Activated T-helper 2 cell treated with anti-CD3 and anti-CD28 coated beads, Interferon-gamma antibody, Interleukin-2, Interleukin-4, amounts not matched to agents 10 μg/mL and 5 μg/mL and 100 μg/mL, durations not matched to agents 14 hours and 24 hours and 36 hours (primary cell): ENCODE data around the gene CFAP73. TPM values are rescaled to one million over a fixed set of nuclear protein-coding genes. Genes with fewer than 3 reads are reported as not detected.

ENCODE experiments used
- DNase-seq: peaks from one replicate; pipeline ENCODE4 v3.0.0; 2021; ENCODE audit warnings: low spot score
- H3K27ac Mint-ChIP-seq: one replicate; pipeline ENCODE4 v1.8.0; 2021; ENCODE audit warnings: mixed read lengths
- H3K27me3 Mint-ChIP-seq: one replicate; pipeline ENCODE4 v1.8.0; 2021; ENCODE audit warnings: low read depth, mixed read lengths
- H3K36me3 Mint-ChIP-seq: one replicate; pipeline ENCODE4 v1.8.0; 2021; ENCODE audit warnings: low read depth, mixed read lengths
- H3K4me1 Mint-ChIP-seq: one replicate; pipeline ENCODE4 v1.8.0; 2021; ENCODE audit warnings: low read depth, mixed read lengths
- H3K4me3 Mint-ChIP-seq: one replicate; pipeline ENCODE4 v1.8.0; 2021; ENCODE audit warnings: low read depth, mild to moderate bottlenecking, moderate library complexity, mixed read lengths
- H3K9me3 Mint-ChIP-seq: one replicate; pipeline ENCODE4 v1.8.0; 2021; ENCODE audit warnings: mixed read lengths
- intact Hi-C: fragments of 100-400 bp; cut with micrococcal nuclease; formaldehyde crosslinking; loops from one replicate; pipeline ENCODE4 v1.15.1; 2023
- total RNA-seq: library from RNA; stranded (reverse); gene quantifications from 2 replicates; pipeline ENCODE4 v1.2.3, GENCODE V29; 2022

The CFAP73 gene
- total RNA-seq, 1 donor from 2014 or later: not detected

DNA sequence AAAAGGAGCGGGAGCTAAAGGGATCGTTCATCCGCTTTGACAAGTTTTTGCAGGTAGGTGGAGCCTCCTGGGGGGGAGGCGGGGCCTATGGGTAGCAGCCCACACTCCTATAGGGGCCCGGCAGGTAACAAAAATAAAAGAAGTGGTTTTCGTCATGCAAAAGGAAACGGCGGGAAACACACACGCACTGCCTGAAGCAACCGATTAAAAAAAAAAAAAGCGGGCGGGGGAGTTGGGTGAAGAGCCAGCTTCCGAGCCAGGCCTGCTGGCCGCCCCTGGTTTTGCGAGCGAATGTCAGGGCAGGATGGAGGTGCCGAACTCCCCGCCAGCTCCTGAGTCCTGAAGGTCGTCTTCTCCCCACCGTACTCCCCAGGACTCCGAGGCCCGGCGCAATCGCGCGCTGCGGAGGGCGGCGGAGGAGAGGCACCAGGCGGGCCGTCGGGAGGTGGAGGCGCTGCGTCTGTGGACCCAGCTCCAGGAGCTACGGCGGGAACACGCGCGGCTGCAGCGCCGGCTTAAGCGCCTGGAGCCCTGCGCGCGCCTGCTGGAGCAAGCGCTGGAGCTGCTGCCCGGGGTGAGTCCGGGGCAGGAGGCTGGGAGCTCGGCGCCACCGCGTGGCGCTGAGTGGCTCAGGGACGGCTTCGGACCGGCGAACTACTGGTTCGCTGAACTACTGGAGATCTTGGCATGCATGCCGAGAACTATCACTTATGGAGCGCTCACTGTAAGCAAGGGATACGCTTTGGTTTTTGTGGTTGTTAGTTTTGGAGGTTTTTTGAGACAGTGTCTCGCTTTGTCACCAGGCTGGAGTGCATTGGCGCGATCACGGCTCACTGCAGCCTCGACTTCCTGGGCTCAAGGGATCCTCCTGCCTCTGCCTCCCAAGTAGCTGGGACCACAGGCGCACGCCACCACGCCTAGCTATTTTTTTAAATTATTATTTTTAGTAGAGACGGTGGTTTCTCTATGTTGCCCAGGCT lies 3.6 kb downstream of the CFAP73 start:
- peak; percentile 36 for DNase-seq
- peaks cover 24% of the 10 kb centered on the region for H3K27me3 Mint-ChIP-seq
- no peaks in the 10 kb centered on the region for H3K9me3 Mint-ChIP-seq
- H3K36me3 Mint-ChIP-seq: peaks cover 18% of the 10 kb centered on the region
- intact Hi-C loops: loop anchor here (2.0 to 5.0 kb wide), 4 partner anchors 16 to 161 kb away; no protein-coding TSS in a partner anchor
- H3K4me3 Mint-ChIP-seq: peak overlapping the region; percentile 74
- H3K4me1 Mint-ChIP-seq: peaks cover 11% of the 10 kb centered on the region
- no peak overlapping the region for H3K27ac Mint-ChIP-seq

DNA sequence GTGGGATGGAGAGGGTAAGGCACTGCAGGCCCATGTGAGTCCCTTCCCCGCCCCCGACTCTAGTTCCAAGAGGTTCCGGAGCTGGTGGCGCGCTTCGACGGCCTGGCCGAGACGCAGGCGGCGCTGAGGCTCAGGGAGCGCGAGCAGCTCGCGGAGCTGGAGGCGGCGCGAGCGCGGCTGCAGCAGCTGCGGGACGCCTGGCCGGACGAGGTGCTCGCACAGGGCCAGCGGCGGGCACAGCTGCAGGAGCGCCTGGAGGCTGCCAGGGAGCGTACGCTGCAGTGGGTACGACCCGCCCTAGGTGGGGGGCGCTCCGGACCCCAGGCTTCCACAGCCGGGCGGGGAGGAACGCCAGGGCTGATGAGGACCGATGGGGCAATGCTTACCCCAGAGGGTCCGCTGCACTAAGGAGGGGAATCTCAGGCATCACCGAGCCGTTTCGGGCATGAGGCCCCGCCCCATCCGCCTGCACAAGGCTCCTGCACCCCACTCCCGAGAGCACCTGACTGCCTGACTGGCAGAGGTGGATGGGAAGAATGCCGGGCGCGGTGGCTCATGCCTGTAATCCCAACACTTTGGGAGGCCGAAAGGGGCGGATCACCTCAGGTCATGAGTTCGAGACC lies 4.9 kb downstream of the CFAP73 start:
- DNase-seq: no peak
- intact Hi-C loops: loop anchor here (5.0 kb wide), 2 partner anchors 57 to 162 kb away; no protein-coding TSS in a partner anchor
- H3K36me3 Mint-ChIP-seq: peaks cover 24% of the 10 kb centered on the region
- no peak overlapping the region for H3K27ac Mint-ChIP-seq
- peaks cover 24% of the 10 kb centered on the region for H3K27me3 Mint-ChIP-seq
- H3K4me3 Mint-ChIP-seq: peak overlapping the region; percentile 45
- H3K9me3 Mint-ChIP-seq: no peaks in the 10 kb centered on the region
- H3K4me1 Mint-ChIP-seq: peaks cover 11% of the 10 kb centered on the region

DNA sequence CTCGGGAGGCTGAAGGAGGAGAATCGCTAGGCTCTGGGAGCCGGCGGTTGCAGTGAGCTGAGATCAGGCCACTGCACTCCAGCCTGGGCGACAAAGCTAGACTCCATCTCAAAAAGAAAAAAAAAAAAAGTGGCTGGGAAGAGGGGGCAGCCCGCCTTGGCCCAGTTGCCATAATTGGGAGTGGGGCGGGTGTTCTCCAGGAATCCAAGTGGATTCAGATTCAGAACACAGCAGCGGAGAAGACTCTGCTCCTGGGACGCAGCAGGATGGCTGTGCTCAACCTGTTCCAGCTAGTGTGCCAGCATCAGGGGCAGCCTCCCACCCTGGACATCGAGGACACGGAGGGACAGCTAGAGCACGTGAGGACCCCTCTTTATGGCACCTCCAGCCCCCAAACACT lies 5.5 kb downstream of the CFAP73 start:
- H3K9me3 Mint-ChIP-seq: no peaks in the 10 kb centered on the region
- H3K27me3 Mint-ChIP-seq: peaks cover 20% of the 10 kb centered on the region
- peaks cover 30% of the 10 kb centered on the region for H3K36me3 Mint-ChIP-seq
- intact Hi-C loops: no loop called here
- no peak overlapping the region for H3K4me3 Mint-ChIP-seq
- H3K27ac Mint-ChIP-seq: no peak overlapping the region
- H3K4me1 Mint-ChIP-seq: peaks cover 11% of the 10 kb centered on the region
- DNase-seq: no peak

DNA sequence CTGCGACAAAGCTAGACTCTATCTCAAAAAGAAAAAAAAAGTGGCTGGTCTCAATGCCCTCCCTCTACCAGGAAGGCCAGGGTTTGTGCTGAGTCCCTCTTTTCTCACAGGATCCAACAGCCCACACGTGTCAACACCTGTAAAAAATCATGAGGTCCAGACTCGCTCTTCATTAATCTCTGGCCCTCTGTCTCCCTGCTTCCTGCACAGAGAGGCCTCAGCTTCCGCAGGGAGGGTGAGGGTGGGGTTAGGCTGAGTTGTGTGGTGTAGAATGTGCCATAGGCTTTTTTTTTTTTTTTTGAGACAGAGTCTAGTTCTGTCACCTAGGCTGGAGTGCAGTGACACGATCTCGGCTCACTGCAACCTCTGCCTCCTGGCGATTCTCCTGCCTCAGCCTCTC lies 6.1 kb downstream of the CFAP73 start:
- Mint-ChIP-seq H3K36me3 (peaks cover 36% of the 10 kb centered on the region), H3K4me3 (no peak overlapping the region), H3K9me3 (no peaks in the 10 kb centered on the region), H3K27ac (no peak overlapping the region), H3K27me3 (peaks cover 17% of the 10 kb centered on the region), H3K4me1 (peaks cover 11% of the 10 kb centered on the region)
- no peak for DNase-seq
- intact Hi-C loops: no loop called here

DNA sequence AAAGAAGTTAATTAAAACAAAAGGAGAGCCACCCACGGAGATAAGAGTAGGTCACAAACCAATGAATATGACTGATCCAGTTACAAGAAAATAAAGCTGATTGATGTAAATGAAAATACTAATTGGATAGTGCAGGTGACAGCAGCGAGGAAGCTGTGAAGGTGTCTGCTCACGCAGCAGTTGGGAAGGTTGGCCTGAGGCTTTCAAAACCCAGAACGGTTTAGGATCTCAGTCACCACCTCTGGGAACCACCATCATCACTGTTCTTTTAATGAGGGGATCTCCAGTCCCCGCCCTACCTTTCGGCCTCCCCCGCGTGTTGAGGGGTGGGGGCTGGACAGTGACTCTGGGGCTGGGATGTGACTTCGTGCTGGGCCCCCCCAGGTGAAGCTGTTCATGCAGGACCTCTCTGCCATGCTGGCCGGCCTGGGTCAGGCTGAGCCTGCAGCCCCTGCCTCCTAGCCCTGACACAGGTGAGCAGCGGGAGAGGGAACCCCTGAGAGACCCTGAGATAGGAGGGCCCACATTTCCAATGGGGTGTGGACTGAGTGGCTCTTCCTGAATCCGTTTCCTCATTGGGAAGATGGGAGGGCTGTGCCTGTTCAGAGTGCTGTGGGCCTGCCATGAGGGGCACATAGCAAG lies 7.8 kb downstream of the CFAP73 start:
- intact Hi-C loops: no loop called here
- H3K36me3 Mint-ChIP-seq: peaks cover 52% of the 10 kb centered on the region
- no peaks in the 10 kb centered on the region for H3K9me3 Mint-ChIP-seq
- H3K4me3 Mint-ChIP-seq: no peak overlapping the region
- H3K27me3 Mint-ChIP-seq: peaks cover 10% of the 10 kb centered on the region
- H3K27ac Mint-ChIP-seq: no peak overlapping the region
- DNase-seq: no peak
- H3K4me1 Mint-ChIP-seq: peaks cover 7% of the 10 kb centered on the region

DNA sequence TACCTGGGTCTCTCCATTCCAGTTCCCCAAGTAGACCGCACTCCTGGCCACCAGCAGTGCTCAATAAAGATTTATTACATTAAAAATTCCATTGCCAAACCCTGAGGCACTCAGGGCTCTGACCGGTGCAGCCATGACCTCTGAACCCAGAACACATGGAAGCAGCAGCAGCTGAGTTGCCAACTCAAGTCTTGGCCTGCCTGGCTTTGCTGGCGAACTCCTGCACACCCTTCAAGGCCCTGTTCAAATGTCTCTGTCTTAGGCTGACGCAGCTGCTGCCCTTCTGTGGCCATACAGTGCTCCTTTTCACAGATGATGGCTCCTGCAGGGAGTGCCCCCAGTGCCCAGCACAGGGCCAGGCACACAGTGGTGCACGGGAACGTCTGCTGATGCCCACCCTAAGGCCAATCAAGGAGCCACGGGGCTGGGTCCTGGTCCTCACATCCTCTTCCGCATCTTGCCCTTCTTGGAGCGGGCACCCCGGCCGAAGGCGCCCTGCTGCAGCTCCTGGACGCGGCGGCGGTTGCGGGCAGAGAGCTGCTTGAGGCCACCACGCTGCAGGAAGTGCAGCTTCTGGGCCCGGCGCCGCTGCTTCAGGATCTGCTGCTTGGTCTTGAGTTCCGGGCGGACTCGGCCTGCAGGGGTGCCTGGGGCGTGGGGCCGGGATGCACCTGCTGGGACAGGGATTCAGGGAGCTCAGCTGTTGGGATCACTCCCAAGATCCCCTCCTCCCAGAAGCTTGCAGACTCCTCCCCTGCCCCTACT lies 9.1 kb downstream of the CFAP73 start:
- intact Hi-C loops: no loop called here
- peaks cover 4% of the 10 kb centered on the region for H3K4me1 Mint-ChIP-seq
- H3K9me3 Mint-ChIP-seq: no peaks in the 10 kb centered on the region
- peaks cover 6% of the 10 kb centered on the region for H3K27me3 Mint-ChIP-seq
- peaks cover 64% of the 10 kb centered on the region for H3K36me3 Mint-ChIP-seq
- no peak overlapping the region for H3K4me3 Mint-ChIP-seq
- H3K27ac Mint-ChIP-seq: no peak overlapping the region
- DNase-seq: no peak

DNA sequence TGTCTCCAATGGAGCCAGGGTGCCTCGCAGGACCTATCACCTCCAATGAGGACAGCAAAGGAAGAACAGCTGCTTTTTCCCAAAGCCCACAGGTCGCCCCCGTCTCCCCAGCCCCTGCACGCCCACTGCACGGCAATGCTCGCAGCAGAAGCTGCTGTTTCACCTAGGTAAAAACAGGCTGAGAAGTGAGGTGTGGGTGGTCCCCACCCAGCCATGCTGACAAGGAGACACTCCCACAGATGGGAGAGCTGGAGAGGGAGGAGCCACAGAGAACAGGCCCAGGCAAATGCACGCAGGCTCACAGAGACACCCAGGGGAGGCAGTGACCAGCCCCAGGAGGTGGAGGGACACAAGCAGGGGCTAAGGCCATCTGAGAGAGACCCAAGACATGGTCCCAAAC lies 10.4 kb downstream of the CFAP73 start:
- intact Hi-C loops: no loop called here
- no peaks in the 10 kb centered on the region for H3K4me1 Mint-ChIP-seq
- H3K36me3 Mint-ChIP-seq: peaks cover 75% of the 10 kb centered on the region
- no peak overlapping the region for H3K27ac Mint-ChIP-seq
- no peak overlapping the region for H3K4me3 Mint-ChIP-seq
- DNase-seq: no peak
- H3K27me3 Mint-ChIP-seq: no peaks in the 10 kb centered on the region
- no peaks in the 10 kb centered on the region for H3K9me3 Mint-ChIP-seq

DNA sequence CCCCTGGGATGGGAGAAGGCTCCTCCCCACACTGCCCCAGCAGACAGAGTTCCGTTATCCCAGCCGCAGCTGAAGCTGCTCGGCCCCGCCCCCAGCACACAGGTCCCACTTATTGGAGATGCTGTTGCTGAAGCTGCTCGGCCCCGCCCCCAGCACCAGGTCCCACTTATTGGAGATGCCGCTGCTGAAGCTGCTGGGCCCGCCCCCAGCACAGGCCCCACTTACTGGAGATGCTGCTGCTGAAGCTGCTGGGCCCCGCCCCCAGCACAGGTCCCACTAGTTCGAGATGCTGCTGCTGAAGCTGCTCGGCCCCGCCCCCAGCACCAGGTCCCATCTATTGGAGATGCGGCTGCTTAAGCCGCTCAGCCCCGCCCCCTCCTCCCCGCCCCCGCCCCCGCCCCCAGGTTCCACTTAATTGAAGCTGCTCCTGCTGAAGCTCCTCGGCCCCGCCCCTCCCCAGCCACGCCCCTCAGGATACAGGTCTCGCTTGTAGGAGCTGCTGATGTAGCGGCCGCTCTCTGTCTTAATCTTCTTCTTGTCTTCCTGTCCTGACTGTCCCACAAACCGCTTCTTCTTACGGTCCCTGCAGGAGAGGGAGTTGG lies 12.0 kb downstream of the CFAP73 start:
- H3K4me3 Mint-ChIP-seq: no peak overlapping the region
- peaks cover 82% of the 10 kb centered on the region for H3K36me3 Mint-ChIP-seq
- H3K4me1 Mint-ChIP-seq: no peaks in the 10 kb centered on the region
- no peak for DNase-seq
- H3K27me3 Mint-ChIP-seq: no peaks in the 10 kb centered on the region
- intact Hi-C loops: no loop called here
- H3K9me3 Mint-ChIP-seq: no peaks in the 10 kb centered on the region
- H3K27ac Mint-ChIP-seq: no peak overlapping the region

DNA sequence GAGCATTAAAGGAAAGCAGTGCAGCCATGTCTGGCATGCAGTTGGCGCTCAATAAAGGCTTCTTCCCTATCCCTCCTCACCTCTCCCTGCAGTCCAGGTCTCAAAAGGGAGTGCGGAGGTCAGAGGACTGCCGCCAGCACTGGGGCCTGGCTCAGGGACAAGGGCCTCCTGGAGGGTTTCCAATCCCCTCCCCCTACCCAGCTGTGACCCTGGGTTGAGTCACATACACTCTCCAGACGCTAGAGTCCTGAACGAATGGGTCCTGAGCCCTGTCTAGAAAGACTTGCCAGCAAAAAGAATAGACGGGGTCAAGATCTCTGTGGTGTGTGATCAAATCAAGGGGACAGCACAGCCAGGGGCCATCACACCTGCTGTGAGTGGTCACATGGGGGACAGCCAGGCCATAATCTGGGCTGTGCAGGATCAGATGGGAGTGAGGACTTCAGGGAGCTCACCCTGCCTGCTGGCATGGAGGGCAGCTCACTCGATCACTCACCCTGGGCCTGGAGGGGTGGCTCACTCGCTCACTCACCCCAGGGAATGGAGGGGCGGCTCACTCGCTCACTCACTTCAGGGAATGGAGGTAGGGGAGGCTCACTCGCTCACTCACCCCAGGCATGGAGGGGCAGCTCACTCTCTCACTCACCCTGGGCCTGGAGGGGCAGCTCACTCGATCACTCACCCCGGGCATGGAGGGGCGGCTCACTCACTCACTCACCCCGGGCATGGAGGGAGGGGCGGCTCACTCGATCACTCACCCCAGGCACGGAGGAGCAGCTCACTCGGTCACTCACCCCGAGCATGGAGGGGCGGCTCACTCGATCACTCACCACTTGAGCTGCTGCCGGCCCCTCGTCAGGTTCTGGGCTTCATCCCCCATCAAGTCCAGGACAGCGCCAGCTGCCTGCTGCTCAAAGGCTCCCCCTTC lies 12.8 kb downstream of the CFAP73 start:
- no peak for DNase-seq
- intact Hi-C loops: no loop called here
- no peaks in the 10 kb centered on the region for H3K9me3 Mint-ChIP-seq
- H3K36me3 Mint-ChIP-seq: peaks cover 78% of the 10 kb centered on the region
- H3K27me3 Mint-ChIP-seq: no peaks in the 10 kb centered on the region
- no peak overlapping the region for H3K4me3 Mint-ChIP-seq
- H3K27ac Mint-ChIP-seq: no peak overlapping the region
- no peaks in the 10 kb centered on the region for H3K4me1 Mint-ChIP-seq

DNA sequence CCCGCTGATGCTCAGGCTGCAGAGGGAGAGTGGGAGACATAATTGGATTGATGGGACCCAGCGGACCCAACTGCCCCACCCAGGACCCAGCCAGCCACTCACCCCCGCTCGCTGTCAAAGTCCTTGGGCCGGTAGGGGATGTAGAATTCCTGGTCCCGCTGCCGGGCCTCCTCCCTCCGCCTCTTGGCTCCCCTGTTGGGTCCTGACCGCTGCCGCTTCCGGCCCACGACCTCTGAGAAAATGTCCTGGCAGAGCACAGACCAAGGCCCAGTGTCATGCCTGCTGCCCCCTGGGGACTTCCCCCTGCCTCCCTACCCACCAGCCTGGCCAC lies 13.5 kb downstream of the CFAP73 start:
- peaks cover 72% of the 10 kb centered on the region for H3K36me3 Mint-ChIP-seq
- no peak for DNase-seq
- H3K9me3 Mint-ChIP-seq: no peaks in the 10 kb centered on the region
- no peak overlapping the region for H3K27ac Mint-ChIP-seq
- intact Hi-C loops: no loop called here
- H3K27me3 Mint-ChIP-seq: no peaks in the 10 kb centered on the region
- H3K4me3 Mint-ChIP-seq: no peak overlapping the region
- H3K4me1 Mint-ChIP-seq: no peaks in the 10 kb centered on the region

DNA sequence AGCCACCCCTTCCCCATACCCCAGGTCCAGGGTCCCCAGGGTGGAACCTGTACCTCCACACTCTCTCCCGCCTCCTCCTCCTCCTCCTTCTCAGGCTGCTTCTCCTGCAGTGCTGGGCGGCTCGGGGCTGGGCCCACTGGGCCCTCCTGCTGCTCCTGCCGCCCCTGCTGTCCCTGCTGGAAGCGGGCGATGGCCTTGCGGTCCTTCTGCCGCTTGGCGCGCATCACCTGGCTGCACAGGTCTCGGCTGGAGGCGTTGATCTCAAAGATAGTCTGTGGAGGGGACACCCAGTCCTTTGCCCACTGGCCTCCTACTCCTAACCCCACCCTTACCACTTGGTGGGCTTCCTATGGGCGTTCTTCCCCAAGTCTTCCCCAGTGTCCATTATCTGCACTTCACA lies 14.5 kb downstream of the CFAP73 start:
- no peak for DNase-seq
- Mint-ChIP-seq H3K27me3 (no peaks in the 10 kb centered on the region), H3K27ac (no peak overlapping the region), H3K9me3 (no peaks in the 10 kb centered on the region), H3K4me1 (no peaks in the 10 kb centered on the region), H3K4me3 (no peak overlapping the region), H3K36me3 (peaks cover 75% of the 10 kb centered on the region)
- intact Hi-C loops: no loop called here
